HFFc6 (cell line): ENCODE measurements around the gene RAC2. TPM values are rescaled to one million over a fixed set of nuclear protein-coding genes. Genes with fewer than 3 reads are reported as not detected.

Experiments
- DNase-seq: peaks from one replicate; pipeline ENCODE4 v3.0.0-alpha.2; 2018
- H3K27ac Mint-ChIP-seq: 2 replicates; pipeline ENCODE4 v1.8.0; 2020; ENCODE audit warnings: mild to moderate bottlenecking, mixed read lengths
- H3K27me3 Mint-ChIP-seq: 2 replicates; pipeline ENCODE4 v1.8.0; 2021; ENCODE audit warnings: mild to moderate bottlenecking, moderate library complexity, mixed read lengths; ENCODE audit not compliant: insufficient read depth
- H3K36me3 Mint-ChIP-seq: 2 replicates; pipeline ENCODE4 v1.8.0; 2021; ENCODE audit warnings: low read depth, mixed read lengths
- H3K4me1 Mint-ChIP-seq: 2 replicates; pipeline ENCODE4 v1.8.0; 2020; ENCODE audit warnings: low read depth, mixed read lengths
- H3K4me3 Mint-ChIP-seq: 2 replicates; pipeline ENCODE4 v1.8.0; 2020; ENCODE audit warnings: mild to moderate bottlenecking, moderate library complexity, mixed read lengths
- H3K9me3 Mint-ChIP-seq: 2 replicates; pipeline ENCODE4 v1.8.0; 2020; ENCODE audit warnings: mild to moderate bottlenecking, mixed read lengths
- CTCF ChIP-seq: fragments of 200-600 bp; sonication (generic); IDR thresholded peaks from 2 replicates; pipeline ENCODE4 v1.5.0; 2021; ENCODE audit warnings: antibody characterized with exemption, mild to moderate bottlenecking
- total RNA-seq, 6 experiments: library from RNA; stranded (reverse); fragmentation: NEBNext Ultra II Directional; extraction: Animal tissue kit (Norgen Biotek cat#: 25700); gene quantifications; 2 replicates in 1 of 6; 3 replicates in 5 of 6; pipeline ENCODE4 v1.2.3, GENCODE V29; 2021

RAC2 gene
- total RNA-seq, 6 experiments from 2014 or later, result 29.9 to 57.2 (median 53.5) TPM

- Mint-ChIP-seq H3K27me3 (peaks cover 3% of the 10 kb centered on the region), H3K4me1 (peaks cover 34% of the 10 kb centered on the region), H3K36me3 (no peaks in the 10 kb centered on the region), H3K9me3 (no peaks in the 10 kb centered on the region), H3K4me3 (no peak overlapping the region), H3K27ac (no peak overlapping the region)
- no peak for DNase-seq
- TF ChIP-seq CTCF, result no peak
Measured at GRCh38 chr22:37182949-37183245, 61.2 kb downstream of the RAC2 start.

DNA sequence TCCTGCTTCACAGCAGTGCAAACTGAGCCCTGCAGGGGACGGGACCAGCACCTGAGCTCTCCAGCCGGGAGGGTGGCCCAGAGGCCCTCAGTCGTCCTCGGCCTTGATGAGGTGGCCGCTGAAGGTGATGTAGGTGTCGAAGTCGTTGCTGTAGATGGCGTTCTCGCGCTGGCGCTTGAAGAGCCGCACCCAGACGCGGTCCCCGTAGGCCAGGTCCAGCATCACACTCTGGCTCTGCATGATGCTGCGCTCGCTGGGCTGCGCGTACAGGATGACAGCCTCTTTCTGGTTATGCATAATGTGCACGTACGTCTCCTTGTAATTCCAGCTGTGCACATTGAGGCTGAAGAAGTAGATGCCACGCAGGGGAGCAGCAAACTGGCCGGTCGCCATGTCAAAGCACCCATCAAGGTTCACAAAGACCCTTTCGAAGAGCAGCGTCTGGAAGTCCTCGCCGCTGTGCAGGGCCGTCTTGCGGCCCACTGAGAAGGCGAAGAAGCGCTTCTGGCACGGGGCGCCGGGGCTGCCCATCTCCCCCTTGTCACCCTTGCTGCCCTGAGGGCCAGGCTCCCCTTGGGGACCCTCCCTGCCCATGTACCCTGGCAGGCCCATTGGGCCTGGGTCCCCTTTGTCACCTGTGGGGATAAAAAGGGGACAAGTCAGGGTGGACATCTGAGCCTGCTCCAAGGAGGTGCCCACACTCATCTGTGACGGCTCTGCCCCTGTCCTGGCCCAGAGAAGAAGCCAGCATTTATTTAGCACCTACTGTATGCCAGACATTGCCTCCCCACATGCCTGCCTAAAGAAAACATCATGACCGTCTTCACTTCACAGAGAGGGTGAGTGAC is 61.7 kb downstream of the RAC2 start:
- H3K27ac Mint-ChIP-seq, result no peak overlapping the region
- DNase-seq, result no peak
- peaks cover 4% of the 10 kb centered on the region for H3K27me3 Mint-ChIP-seq
- no peaks in the 10 kb centered on the region for H3K36me3 Mint-ChIP-seq
- no peak for TF ChIP-seq CTCF
- H3K4me1 Mint-ChIP-seq, result peaks cover 34% of the 10 kb centered on the region
- H3K9me3 Mint-ChIP-seq, result no peaks in the 10 kb centered on the region
- no peak overlapping the region for H3K4me3 Mint-ChIP-seq

GRCh38 chr22:37181681-37182080 is 62.4 kb downstream of the RAC2 start:
- Mint-ChIP-seq H3K36me3 (no peaks in the 10 kb centered on the region), H3K4me1 (peaks cover 36% of the 10 kb centered on the region), H3K27me3 (peaks cover 4% of the 10 kb centered on the region), H3K9me3 (no peaks in the 10 kb centered on the region), H3K27ac (no peak overlapping the region), H3K4me3 (no peak overlapping the region)
- DNase-seq, result no peak
- no peak for TF ChIP-seq CTCF

GRCh38 chr22:37180531-37181231 is 63.4 kb downstream of the RAC2 start:
- Mint-ChIP-seq H3K9me3 (no peaks in the 10 kb centered on the region), H3K27me3 (peaks cover 7% of the 10 kb centered on the region), H3K27ac (no peak overlapping the region), H3K4me3 (no peak overlapping the region), H3K36me3 (no peaks in the 10 kb centered on the region), H3K4me1 (peaks cover 39% of the 10 kb centered on the region)
- no peak for DNase-seq
- no peak for TF ChIP-seq CTCF

- no peak overlapping the region for H3K4me3 Mint-ChIP-seq
- H3K27me3 Mint-ChIP-seq, result peaks cover 9% of the 10 kb centered on the region
- H3K4me1 Mint-ChIP-seq, result peaks cover 41% of the 10 kb centered on the region
- H3K9me3 Mint-ChIP-seq, result no peaks in the 10 kb centered on the region
- DNase-seq, result no peak
- H3K36me3 Mint-ChIP-seq, result no peaks in the 10 kb centered on the region
- TF ChIP-seq CTCF, result no peak
- no peak overlapping the region for H3K27ac Mint-ChIP-seq
Measured at GRCh38 chr22:37179622-37180420, 64.2 kb downstream of the RAC2 start.
